MM.1S (cell line): ENCODE measurements around the gene MCHR1.

Experiments
- DNase-seq: peaks from one replicate; pipeline ENCODE4 v3.0.0-alpha.2; 2015
- H2AFZ ChIP-seq: fragments of 300-600 bp; sonication (generic); 2 replicates; pipeline ENCODE4 v1.6.0; 2016; ENCODE audit warnings: antibody characterized with exemption, low read length
- H3F3A ChIP-seq: fragments of 300-600 bp; sonication (generic); 2 replicates; pipeline ENCODE4 v1.6.1; 2016; ENCODE audit warnings: mild to moderate bottlenecking, antibody characterized with exemption, low read length, moderate library complexity, mixed read lengths; ENCODE audit not compliant: insufficient read depth
- H3K27ac ChIP-seq: fragments of 300-600 bp; sonication (generic); 2 replicates; pipeline ENCODE4 v1.5.1; 2016; ENCODE audit warnings: mild to moderate bottlenecking, low read length
- H3K27me3 ChIP-seq: fragments of 300-600 bp; sonication (generic); replicated peaks from 2 replicates; pipeline ENCODE4 v1.6.0; 2016; ENCODE audit warnings: low read length; ENCODE audit not compliant: insufficient read depth
- H3K36me3 ChIP-seq: fragments of 300-600 bp; sonication (generic); replicated peaks from 2 replicates; pipeline ENCODE4 v1.6.1; 2016; ENCODE audit warnings: mild to moderate bottlenecking, low read length, mixed read lengths; ENCODE audit not compliant: insufficient read depth
- H3K4me1 ChIP-seq: fragments of 300-600 bp; sonication (generic); 2 replicates; pipeline ENCODE4 v1.6.1; 2016; ENCODE audit warnings: low read length, mixed read lengths
- H3K4me2 ChIP-seq: fragments of 300-600 bp; sonication (generic); 2 replicates; pipeline ENCODE4 v1.6.0; 2016; ENCODE audit warnings: low read depth, low read length
- H3K4me3 ChIP-seq: fragments of 300-600 bp; sonication (generic); 2 replicates; pipeline ENCODE4 v1.5.1; 2016; ENCODE audit warnings: low read length, mixed read lengths
- H3K79me2 ChIP-seq: fragments of 300-600 bp; sonication (generic); 2 replicates; pipeline ENCODE4 v1.6.1; 2016; ENCODE audit warnings: mixed run types, low read length, mixed read lengths
- H3K9ac ChIP-seq: fragments of 300-600 bp; sonication (generic); 2 replicates; pipeline ENCODE4 v1.6.1; 2016; ENCODE audit warnings: low read length, mixed read lengths
- H3K9me2 ChIP-seq: fragments of 300-600 bp; sonication (generic); replicated peaks from 2 replicates; pipeline ENCODE4 v1.6.1; 2016; ENCODE audit warnings: mild to moderate bottlenecking, low read length, mixed read lengths; ENCODE audit not compliant: insufficient read depth
- H3K9me3 ChIP-seq: fragments of 300-600 bp; sonication (generic); replicated peaks from 2 replicates; pipeline ENCODE4 v1.6.1; 2016; ENCODE audit warnings: mild to moderate bottlenecking, low read length, mixed read lengths; ENCODE audit not compliant: insufficient read depth
- H4K20me1 ChIP-seq: fragments of 300-600 bp; sonication (generic); 2 replicates; pipeline ENCODE4 v1.6.1; 2016; ENCODE audit warnings: mild to moderate bottlenecking, low read length, moderate library complexity, mixed read lengths; ENCODE audit not compliant: insufficient read depth
- EZH2 ChIP-seq: fragments of 300-600 bp; sonication (generic); optimal IDR thresholded peaks from 2 replicates; pipeline ENCODE3; 2017; ENCODE audit warnings: low read depth, mild to moderate bottlenecking, antibody characterized with exemption, low read length, mixed read lengths
- EZH2phosphoT487 ChIP-seq: fragments of 300-600 bp; sonication (generic); IDR thresholded peaks from 2 replicates; pipeline ENCODE4 v1.6.1; 2018; ENCODE audit warnings: antibody characterized with exemption, low read length
- TF ChIP-seq, protein P1 (sequence below): fragments of 300-600 bp; sonication (generic); IDR thresholded peaks from 2 replicates; pipeline ENCODE4 v1.5.1; 2016; ENCODE audit warnings: antibody characterized with exemption, low read length, mixed read lengths

Gene MCHR1

DNA sequence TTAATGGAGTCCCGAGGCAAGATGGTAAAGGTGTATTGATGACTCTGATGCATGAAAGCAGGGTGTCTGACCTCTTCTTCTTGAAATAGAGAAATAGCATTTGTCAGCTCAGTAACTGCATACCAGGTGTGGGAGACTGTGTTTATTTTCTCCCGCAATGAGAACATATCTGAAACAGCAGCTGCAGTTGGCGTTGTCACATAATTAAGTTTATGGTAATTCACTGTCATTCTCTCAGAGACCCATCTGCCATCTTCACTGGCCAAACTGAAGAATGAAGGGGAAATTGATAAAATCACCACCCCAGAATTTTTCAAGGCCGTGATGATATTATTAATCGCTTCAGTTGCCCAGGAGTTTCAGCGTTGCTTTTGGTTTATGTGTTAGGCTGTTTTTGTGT is 20.1 kb upstream of the MCHR1 start:
- H3K9ac ChIP-seq: no peak overlapping the region
- H3K36me3 ChIP-seq: no peaks in the 10 kb centered on the region
- H3K4me3 ChIP-seq: no peak overlapping the region

DNA sequence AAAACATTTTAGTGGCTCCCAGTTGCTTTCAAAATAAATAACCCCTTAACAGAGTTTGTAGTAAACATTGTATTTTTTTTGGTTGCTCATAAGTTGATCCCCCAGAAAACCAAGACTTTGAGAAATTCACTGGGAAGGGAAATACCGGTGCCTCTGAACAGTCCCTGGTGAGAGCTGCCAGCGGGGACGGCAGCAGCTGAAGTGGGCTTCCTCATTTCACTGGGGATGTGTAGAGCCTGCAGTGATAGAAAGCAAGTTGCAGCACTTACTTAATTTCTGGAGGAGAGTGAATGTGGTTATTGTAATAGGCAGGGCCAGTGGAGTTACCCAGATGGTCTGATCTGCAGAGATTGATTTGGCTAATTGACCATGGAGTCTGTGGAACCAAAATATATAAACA is 18.6 kb upstream of the MCHR1 start:
- Histone ChIP-seq H3K27me3 (no peaks in the 10 kb centered on the region), H3F3A (no peaks in the 10 kb centered on the region), H2AFZ (no peak overlapping the region), H3K9me3 (no peaks in the 10 kb centered on the region), H3K4me3 (no peak overlapping the region), H4K20me1 (no peaks in the 10 kb centered on the region), H3K9me2 (no peaks in the 10 kb centered on the region), H3K36me3 (no peaks in the 10 kb centered on the region), H3K79me2 (no peaks in the 10 kb centered on the region), H3K9ac (no peak overlapping the region), H3K4me1 (no peaks in the 10 kb centered on the region), H3K27ac (no peak overlapping the region), H3K4me2 (no peak overlapping the region)
- DNase-seq: no peak
- TF ChIP-seq, protein P1, sequence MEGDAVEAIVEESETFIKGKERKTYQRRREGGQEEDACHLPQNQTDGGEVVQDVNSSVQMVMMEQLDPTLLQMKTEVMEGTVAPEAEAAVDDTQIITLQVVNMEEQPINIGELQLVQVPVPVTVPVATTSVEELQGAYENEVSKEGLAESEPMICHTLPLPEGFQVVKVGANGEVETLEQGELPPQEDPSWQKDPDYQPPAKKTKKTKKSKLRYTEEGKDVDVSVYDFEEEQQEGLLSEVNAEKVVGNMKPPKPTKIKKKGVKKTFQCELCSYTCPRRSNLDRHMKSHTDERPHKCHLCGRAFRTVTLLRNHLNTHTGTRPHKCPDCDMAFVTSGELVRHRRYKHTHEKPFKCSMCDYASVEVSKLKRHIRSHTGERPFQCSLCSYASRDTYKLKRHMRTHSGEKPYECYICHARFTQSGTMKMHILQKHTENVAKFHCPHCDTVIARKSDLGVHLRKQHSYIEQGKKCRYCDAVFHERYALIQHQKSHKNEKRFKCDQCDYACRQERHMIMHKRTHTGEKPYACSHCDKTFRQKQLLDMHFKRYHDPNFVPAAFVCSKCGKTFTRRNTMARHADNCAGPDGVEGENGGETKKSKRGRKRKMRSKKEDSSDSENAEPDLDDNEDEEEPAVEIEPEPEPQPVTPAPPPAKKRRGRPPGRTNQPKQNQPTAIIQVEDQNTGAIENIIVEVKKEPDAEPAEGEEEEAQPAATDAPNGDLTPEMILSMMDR: no peak
- TF ChIP-seq EZH2: no peak
- TF ChIP-seq EZH2phosphoT487: no peak

More for the DNA sequence above, 20.1 kb upstream of the MCHR1 start:
- TF ChIP-seq EZH2 (no peak), EZH2phosphoT487 (no peak)
- TF ChIP-seq, protein P1: no peak
- no peak for DNase-seq
- Histone ChIP-seq H3K27ac (no peak overlapping the region), H3K4me2 (no peak overlapping the region), H3K27me3 (no peaks in the 10 kb centered on the region), H3K79me2 (no peaks in the 10 kb centered on the region), H3F3A (no peaks in the 10 kb centered on the region; the same call in 1 of the 2 replicates), H3K9me2 (no peaks in the 10 kb centered on the region), H3K9me3 (no peaks in the 10 kb centered on the region), H2AFZ (no peak overlapping the region), H4K20me1 (no peaks in the 10 kb centered on the region), H3K4me1 (no peaks in the 10 kb centered on the region)

DNA sequence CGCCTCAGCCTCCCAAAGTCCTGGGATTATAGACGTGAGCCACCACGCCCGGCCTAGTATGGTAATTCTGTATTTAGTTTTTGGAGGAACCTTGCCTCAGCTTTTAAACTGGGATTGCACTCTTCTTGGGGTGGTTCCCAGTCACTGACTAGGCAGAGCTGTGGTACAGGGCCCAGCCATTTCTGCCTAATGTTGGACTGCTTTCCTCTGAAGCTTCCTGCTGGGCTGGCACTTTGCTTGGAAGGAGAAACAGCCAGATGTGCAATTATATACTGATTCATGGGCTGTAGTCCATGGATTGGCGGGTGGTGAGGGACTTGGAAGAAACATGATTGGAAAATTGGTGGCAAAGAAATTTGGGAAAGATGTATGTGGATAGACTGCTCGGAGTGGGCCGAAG is 17.6 kb upstream of the MCHR1 start:
- no peak for DNase-seq
- H3F3A ChIP-seq: no peaks in the 10 kb centered on the region
- H3K27me3 ChIP-seq: no peaks in the 10 kb centered on the region
- H3K79me2 ChIP-seq: no peaks in the 10 kb centered on the region
- TF ChIP-seq EZH2: no peak
- no peak for TF ChIP-seq EZH2phosphoT487
- TF ChIP-seq, protein P1: no peak
- H4K20me1 ChIP-seq: no peaks in the 10 kb centered on the region
- H2AFZ ChIP-seq: no peak overlapping the region
- H3K9me3 ChIP-seq: no peaks in the 10 kb centered on the region
- H3K27ac ChIP-seq: no peak overlapping the region
- no peaks in the 10 kb centered on the region for H3K4me1 ChIP-seq
- H3K36me3 ChIP-seq: no peaks in the 10 kb centered on the region
- no peak overlapping the region for H3K9ac ChIP-seq
- no peaks in the 10 kb centered on the region for H3K9me2 ChIP-seq
- no peak overlapping the region for H3K4me2 ChIP-seq
- H3K4me3 ChIP-seq: no peak overlapping the region
